GM10266 (cell line): ENCODE results near the gene IL31.

ENCODE experiments used
- DNase-seq: peaks from one replicate; pipeline ENCODE4 v3.0.0; 2012; ENCODE audit errors: extremely low spot score
- CTCF ChIP-seq: IDR thresholded peaks from 2 replicates; pipeline ENCODE4 v1.5.1; 2012; ENCODE audit warnings: mild to moderate bottlenecking, low read depth; ENCODE audit not compliant: control insufficient read depth, insufficient read depth; ENCODE audit errors: missing control alignments

Gene IL31

GRCh38 chr12:122141911-122142725 lies 31.9 kb downstream of the IL31 start:
- no peak for DNase-seq
- no peak for TF ChIP-seq CTCF

- no peak for DNase-seq
Observed at GRCh38 chr12:122140467-122141257, 33.4 kb downstream of the IL31 start.

GRCh38 chr12:122139941-122140340 lies 34.1 kb downstream of the IL31 start:
- DNase-seq: no peak
- TF ChIP-seq CTCF: no peak

More at GRCh38 chr12:122140467-122141257, 33.4 kb downstream of the IL31 start:
- TF ChIP-seq CTCF: no peak

- TF ChIP-seq CTCF: no peak
- DNase-seq: no peak
Observed at GRCh38 chr12:122139266-122139665, 34.8 kb downstream of the IL31 start.

- no peak for DNase-seq
- TF ChIP-seq CTCF: no peak
Observed at GRCh38 chr12:122138616-122139015, 35.4 kb downstream of the IL31 start.

GRCh38 chr12:122138181-122138580 lies 35.8 kb downstream of the IL31 start:
- TF ChIP-seq CTCF: no peak
- DNase-seq: no peak

- no peak for TF ChIP-seq CTCF
- DNase-seq: no peak
Observed at GRCh38 chr12:122137681-122138080, 36.3 kb downstream of the IL31 start.
